ENCODE data around the gene POF1B. TPM values are rescaled to one million over a fixed set of nuclear protein-coding genes. Genes with fewer than 3 reads are reported as not detected.
A peak's percentile ranks its signal among the peaks of the same experiment; 100 is the strongest.

POF1B gene, protein sequence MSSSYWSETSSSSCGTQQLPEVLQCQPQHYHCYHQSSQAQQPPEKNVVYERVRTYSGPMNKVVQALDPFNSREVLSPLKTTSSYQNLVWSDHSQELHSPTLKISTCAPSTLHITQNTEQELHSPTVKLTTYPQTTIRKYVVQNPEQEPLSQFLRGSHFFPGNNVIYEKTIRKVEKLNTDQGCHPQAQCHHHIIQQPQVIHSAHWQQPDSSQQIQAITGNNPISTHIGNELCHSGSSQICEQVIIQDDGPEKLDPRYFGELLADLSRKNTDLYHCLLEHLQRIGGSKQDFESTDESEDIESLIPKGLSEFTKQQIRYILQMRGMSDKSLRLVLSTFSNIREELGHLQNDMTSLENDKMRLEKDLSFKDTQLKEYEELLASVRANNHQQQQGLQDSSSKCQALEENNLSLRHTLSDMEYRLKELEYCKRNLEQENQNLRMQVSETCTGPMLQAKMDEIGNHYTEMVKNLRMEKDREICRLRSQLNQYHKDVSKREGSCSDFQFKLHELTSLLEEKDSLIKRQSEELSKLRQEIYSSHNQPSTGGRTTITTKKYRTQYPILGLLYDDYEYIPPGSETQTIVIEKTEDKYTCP
- 10 to 100 TPM in 1 of 2 donors, 1 to 10 TPM in 1; 8.6 to 24.1 TPM for total RNA-seq

DNA sequence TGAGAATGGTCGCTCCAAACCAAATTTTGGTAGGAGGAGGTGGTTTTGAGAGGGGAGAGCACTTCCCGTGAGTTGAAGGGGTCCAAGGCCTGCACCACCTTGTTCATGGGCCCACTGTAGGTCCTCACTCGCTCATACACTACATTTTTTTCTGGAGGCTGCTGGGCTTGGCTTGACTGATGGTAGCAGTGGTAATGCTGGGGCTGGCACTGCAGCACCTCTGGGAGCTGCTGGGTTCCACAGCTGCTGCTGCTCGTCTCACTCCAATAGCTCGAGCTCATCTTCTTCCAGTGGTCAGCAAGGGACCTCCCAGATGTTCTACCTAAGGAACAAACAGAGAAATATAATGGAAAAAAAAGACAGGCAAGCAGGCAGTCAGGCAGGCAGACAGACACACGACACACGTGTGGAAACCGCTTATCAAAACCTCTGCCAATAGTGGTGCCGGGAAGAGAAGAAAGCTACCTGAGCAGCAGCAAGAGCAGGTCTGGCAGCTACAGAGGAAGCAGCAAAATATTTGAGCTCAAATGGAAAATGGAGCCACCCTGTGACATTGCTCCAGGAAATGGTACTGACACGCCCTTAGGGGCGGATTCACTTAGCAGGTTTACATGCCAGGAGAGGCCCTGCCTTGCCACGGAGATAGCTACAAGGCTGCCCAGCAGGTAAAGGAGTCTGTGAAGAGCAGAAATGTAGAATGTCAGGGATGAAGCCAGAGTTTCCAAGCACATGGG, at the start of gene POF1B:
TSS of gene POF1B (minus strand) at position 492 of the 734 bp plus-strand sequence. CDS start at position 281, 211 bp downstream.
- H3K4me3 ChIP-seq: peak within 1 kb of the TSS in 1 of 2 donors; percentile 8
- peak; percentile 36 to 85 (median 82) for TF ChIP-seq POLR2A (IDR thresholded peaks at IDR 0.05)
- TF ChIP-seq, protein P1, sequence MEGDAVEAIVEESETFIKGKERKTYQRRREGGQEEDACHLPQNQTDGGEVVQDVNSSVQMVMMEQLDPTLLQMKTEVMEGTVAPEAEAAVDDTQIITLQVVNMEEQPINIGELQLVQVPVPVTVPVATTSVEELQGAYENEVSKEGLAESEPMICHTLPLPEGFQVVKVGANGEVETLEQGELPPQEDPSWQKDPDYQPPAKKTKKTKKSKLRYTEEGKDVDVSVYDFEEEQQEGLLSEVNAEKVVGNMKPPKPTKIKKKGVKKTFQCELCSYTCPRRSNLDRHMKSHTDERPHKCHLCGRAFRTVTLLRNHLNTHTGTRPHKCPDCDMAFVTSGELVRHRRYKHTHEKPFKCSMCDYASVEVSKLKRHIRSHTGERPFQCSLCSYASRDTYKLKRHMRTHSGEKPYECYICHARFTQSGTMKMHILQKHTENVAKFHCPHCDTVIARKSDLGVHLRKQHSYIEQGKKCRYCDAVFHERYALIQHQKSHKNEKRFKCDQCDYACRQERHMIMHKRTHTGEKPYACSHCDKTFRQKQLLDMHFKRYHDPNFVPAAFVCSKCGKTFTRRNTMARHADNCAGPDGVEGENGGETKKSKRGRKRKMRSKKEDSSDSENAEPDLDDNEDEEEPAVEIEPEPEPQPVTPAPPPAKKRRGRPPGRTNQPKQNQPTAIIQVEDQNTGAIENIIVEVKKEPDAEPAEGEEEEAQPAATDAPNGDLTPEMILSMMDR (IDR thresholded peaks at IDR 0.05): no peak
- 19 to 36% methylated on average over 11 to 12 of the region's 12 CpGs for WGBS, 2 donors
- intact Hi-C loops (cut with DNase I): no loop called here
- H3K27ac ChIP-seq: peak within 1 kb of the TSS; percentile 39 to 82 (median 74)
- ATAC-seq (peak; percentile 85), DNase-seq (peak; percentile 54 to 74 (median 68))
- H3K27me3 ChIP-seq: no peaks in the 10 kb centered on the region
- no peaks in the 10 kb centered on the region for H3K4me1 ChIP-seq
- H3K9me3 ChIP-seq: no peaks in the 10 kb centered on the region
- H3K36me3 ChIP-seq (replicated peaks in 1 of 2; ENCODE audit: insufficient read depth in 1 of 2, low read depth in 2 of 2): no peaks in the 10 kb centered on the region

DNA sequence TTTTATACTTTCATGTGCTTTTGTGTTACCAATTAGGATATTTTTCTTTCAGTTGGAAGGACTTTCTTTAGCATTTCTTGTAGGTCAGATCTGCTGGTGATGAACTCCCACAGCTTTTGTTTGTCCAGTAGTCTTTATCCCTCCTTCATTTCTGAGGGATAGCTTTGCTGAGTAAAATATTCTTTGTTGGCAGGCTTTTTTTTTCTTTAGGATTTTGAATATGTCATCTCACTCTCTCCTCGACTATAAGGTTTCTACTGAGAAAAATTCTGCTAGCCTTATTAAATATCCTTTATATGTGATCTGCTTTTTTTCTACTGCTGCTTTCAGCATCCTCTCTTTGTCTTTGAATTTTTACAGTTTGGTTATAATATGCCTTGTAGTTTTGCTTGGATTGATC, 49.6 kb upstream of the POF1B start:
- Histone ChIP-seq H3K36me3 (replicated peaks in 1 of 2; ENCODE audit: insufficient read depth in 1 of 2, low read depth in 2 of 2) (no peaks in the 10 kb centered on the region), H3K4me3 (no peak overlapping the region), H3K27ac (no peak overlapping the region), H3K4me1 (no peaks in the 10 kb centered on the region), H3K27me3 (no peaks in the 10 kb centered on the region), H3K9me3 (no peaks in the 10 kb centered on the region)
- WGBS, 2 donors: 53 to 62% methylated on average over 1 of the region's 1 CpG
- no peak for ATAC-seq
- no peak for DNase-seq
- intact Hi-C loops (cut with DNase I): no loop called here
- TF ChIP-seq, protein P1 (IDR thresholded peaks at IDR 0.05): no peak
- no peak for TF ChIP-seq POLR2A (IDR thresholded peaks at IDR 0.05)

DNA sequence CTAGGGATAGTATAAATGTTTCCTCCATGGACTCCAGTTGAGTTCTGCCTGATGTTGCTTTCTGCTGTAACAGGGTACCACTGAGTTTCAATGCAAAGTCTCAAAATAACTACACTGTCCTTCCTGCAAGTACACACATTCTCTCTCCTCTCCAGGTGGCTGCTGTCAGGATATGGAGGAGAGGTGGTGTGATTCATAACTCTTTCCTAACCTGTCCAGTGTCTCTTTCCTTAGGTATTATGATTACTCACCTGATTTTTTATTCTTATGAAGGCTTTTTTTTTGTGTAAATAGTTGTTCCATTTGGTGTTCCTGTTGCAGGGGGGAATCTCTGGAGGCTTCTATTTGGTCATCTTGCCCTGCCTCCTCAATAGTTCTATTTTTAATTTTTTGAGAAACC, 39.8 kb upstream of the POF1B start:
- intact Hi-C loops (cut with DNase I): no loop called here
- DNase-seq (no peak), ATAC-seq (no peak)
- H3K4me1 ChIP-seq: no peaks in the 10 kb centered on the region
- no peak overlapping the region for H3K4me3 ChIP-seq
- TF ChIP-seq, protein P1 (IDR thresholded peaks at IDR 0.05): no peak
- no peak for TF ChIP-seq POLR2A (IDR thresholded peaks at IDR 0.05)
- no peak overlapping the region for H3K27ac ChIP-seq
- H3K27me3 ChIP-seq: no peaks in the 10 kb centered on the region
- H3K36me3 ChIP-seq (replicated peaks in 1 of 2; ENCODE audit: insufficient read depth in 1 of 2, low read depth in 2 of 2): no peaks in the 10 kb centered on the region
- no peaks in the 10 kb centered on the region for H3K9me3 ChIP-seq

DNA sequence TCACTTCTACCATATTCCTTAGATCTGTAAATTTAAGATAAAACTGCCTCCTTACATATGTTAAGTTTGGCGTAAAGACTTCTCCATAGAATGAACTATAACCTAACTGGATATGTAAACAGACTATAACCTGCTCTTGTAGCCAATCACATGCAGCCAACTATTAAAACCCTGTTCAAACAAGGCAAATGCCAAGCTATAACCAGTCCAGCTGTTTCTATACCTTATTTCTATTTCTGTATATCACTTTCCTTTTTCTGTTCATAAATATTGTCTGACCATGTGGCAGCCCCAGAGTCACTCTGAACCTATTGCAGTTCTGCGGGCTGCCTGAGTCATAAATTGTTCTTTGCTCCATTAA, 12.4 kb upstream of the POF1B start:
- no peaks in the 10 kb centered on the region for H3K36me3 ChIP-seq (replicated peaks in 1 of 2; ENCODE audit: insufficient read depth in 1 of 2, low read depth in 2 of 2)
- DNase-seq (no peak), ATAC-seq (no peak)
- TF ChIP-seq POLR2A (IDR thresholded peaks at IDR 0.05): no peak
- TF ChIP-seq, protein P1 (IDR thresholded peaks at IDR 0.05): no peak
- no peak overlapping the region for H3K4me3 ChIP-seq
- WGBS, 2 donors: 84 to 96% methylated on average over 2 of the region's 2 CpGs
- no peaks in the 10 kb centered on the region for H3K27me3 ChIP-seq
- no peaks in the 10 kb centered on the region for H3K4me1 ChIP-seq
- no peaks in the 10 kb centered on the region for H3K9me3 ChIP-seq
- intact Hi-C loops (cut with DNase I): no loop called here
- H3K27ac ChIP-seq: no peak overlapping the region

Data from body of pancreas (tissue), 4 donors.